ENCODE measurements around the gene PSMA7.

PSMA7 gene

GRCh38 chr20:62170536-62170935, 27.3 kb upstream of the PSMA7 start:
- DNase-seq (ENCODE audit: low read depth) = no peak
- TF ChIP-seq CTCF (conservative IDR thresholded peaks at IDR 0.05; ENCODE audit: low read length) = no peak
- H3K4me3 ChIP-seq (ENCODE audit: low read length) = no peak overlapping the region

- no peak overlapping the region for H3K4me3 ChIP-seq (ENCODE audit: low read length)
- no peak for TF ChIP-seq CTCF (conservative IDR thresholded peaks at IDR 0.05; ENCODE audit: low read length)
Observed at GRCh38 chr20:62168890-62169435, 25.8 kb upstream of the PSMA7 start.

GRCh38 chr20:62168061-62168460, 24.9 kb upstream of the PSMA7 start:
- no peak overlapping the region for H3K4me3 ChIP-seq (ENCODE audit: low read length)
- no peak for TF ChIP-seq CTCF (conservative IDR thresholded peaks at IDR 0.05; ENCODE audit: low read length)
- no peak for DNase-seq (ENCODE audit: low read depth)

More at GRCh38 chr20:62168890-62169435, 25.8 kb upstream of the PSMA7 start:
- DNase-seq (ENCODE audit: low read depth) = no peak

GRCh38 chr20:62167474-62167873, 24.3 kb upstream of the PSMA7 start:
- DNase-seq (ENCODE audit: low read depth) = no peak
- no peak overlapping the region for H3K4me3 ChIP-seq (ENCODE audit: low read length)
- no peak for TF ChIP-seq CTCF (conservative IDR thresholded peaks at IDR 0.05; ENCODE audit: low read length)

GRCh38 chr20:62165762-62166399, 22.7 kb upstream of the PSMA7 start:
- no peak for DNase-seq (ENCODE audit: low read depth)
- TF ChIP-seq CTCF (conservative IDR thresholded peaks at IDR 0.05; ENCODE audit: low read length) = no peak
- no peak overlapping the region for H3K4me3 ChIP-seq (ENCODE audit: low read length)

GRCh38 chr20:62164879-62165761, 21.9 kb upstream of the PSMA7 start:
- no peak for TF ChIP-seq CTCF (conservative IDR thresholded peaks at IDR 0.05; ENCODE audit: low read length)
- DNase-seq (ENCODE audit: low read depth) = no peak
- H3K4me3 ChIP-seq (ENCODE audit: low read length) = no peak overlapping the region
